Thyroid gland (tissue), 4 donors: Measurements from ENCODE around the gene FADS1. TPM values are rescaled to one million over a fixed set of nuclear protein-coding genes. Genes with fewer than 3 reads are reported as not detected.

Source experiments
- DNase-seq, 2 donors: peaks; one replicate each; pipeline ENCODE4 v3.0.0-alpha.2; 2019
- H3K27ac ChIP-seq, 3 donors: fragments of 200-600 bp; sonication (generic); 1 replicate in 2 of 3; 2 replicates in 1 of 3; pipeline ENCODE4 v1.5.1; 2016 to 2019; ENCODE audit warnings: mild to moderate bottlenecking in 1 of 3, moderate library complexity in 1 of 3
- H3K27me3 ChIP-seq: fragments of 200-600 bp; sonication (generic); one replicate; pipeline ENCODE4 v1.5.1; 2019
- H3K36me3 ChIP-seq, 2 donors: fragments of 200-600 bp; sonication (generic); one replicate each; pipeline ENCODE4 v1.5.1; 2016 to 2019
- H3K4me1 ChIP-seq, 2 donors: fragments of 200-600 bp; sonication (generic); one replicate each; pipeline ENCODE4 v1.5.1; 2017 to 2019
- H3K4me3 ChIP-seq, 3 donors: fragments of 200-600 bp; sonication (generic); replicated peaks in 1 of 3; 1 replicate in 2 of 3; 2 replicates in 1 of 3; pipeline ENCODE4 v1.5.1; 2016; ENCODE audit warnings: mild to moderate bottlenecking in 1 of 3
- H3K9me3 ChIP-seq: fragments of 200-600 bp; sonication (generic); one replicate; pipeline ENCODE4 v1.5.1; 2017
- POLR2A ChIP-seq, 2 donors: fragments of 450-650 bp; IDR thresholded peaks; one replicate each; pipeline ENCODE4 v1.6.1; 2017; ENCODE audit warnings: antibody characterized with exemption in 2 of 2, mild to moderate bottlenecking in 2 of 2, moderate library complexity in 1 of 2
- WGBS, 2 donors: methylation state at CpG; one replicate each; pipeline ENCODE4 v1.1.5; 2017; 5-methylcytosine and 5-hydroxymethylcytosine counted together
- intact Hi-C: fragments of 100-400 bp; cut with DNase I; formaldehyde crosslinking; loops from one replicate; pipeline ENCODE4 v1.15.1; 2023
- total RNA-seq, 4 donors: library from RNA; depleted of rRNA; stranded (reverse); fragments of >200 nt; gene quantifications; one replicate each; pipeline ENCODE4 v1.2.3, GENCODE V29; 2016
- TF ChIP-seq, protein P1 (sequence below), 6 experiments: fragments of 200-600 bp in 3 of 6; fragments of 450-650 bp in 3 of 6; sonication (generic) in 3 of 6; IDR thresholded peaks; one replicate each; pipeline ENCODE4 v1.5.1; 2016 to 2019; ENCODE audit warnings: antibody characterized with exemption in 6 of 6, mild to moderate bottlenecking in 2 of 6, inconsistent platforms in 1 of 6, moderate library complexity in 1 of 6

The FADS1 gene
- total RNA-seq, 4 donors from 2014 or later: 6.8 to 17.3 (median 13.9) TPM

DNA sequence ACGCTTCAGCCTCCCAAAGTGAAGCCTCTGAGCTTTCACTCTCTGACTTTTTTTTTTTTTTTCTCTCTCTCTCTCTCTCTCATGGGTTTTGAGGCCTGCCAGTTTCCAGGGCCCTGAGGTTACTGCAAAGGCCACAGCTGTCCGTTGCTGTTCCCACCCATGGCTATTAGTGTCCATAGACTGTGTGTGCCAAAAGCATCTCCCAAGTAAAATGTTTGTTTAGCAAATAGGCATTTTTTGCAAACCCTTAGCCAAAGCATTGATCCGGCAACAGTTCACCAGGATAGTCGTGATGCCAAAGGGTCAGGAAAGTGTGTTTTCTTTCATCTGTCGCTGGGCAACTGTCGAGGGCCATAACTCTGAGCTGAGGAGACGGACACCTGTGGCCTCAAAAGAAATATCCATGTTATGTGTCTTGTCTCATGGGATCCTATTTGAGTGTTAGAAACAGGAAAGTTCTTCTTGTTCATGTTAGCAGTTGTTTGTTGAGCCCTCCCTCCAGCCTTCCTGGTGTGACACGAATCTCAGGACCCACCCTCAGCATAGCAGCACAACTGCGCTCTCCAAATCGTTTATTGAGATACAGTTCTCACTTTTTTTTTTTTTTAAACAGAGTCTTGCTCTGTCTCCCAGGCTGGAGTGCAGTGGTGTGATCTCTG, 29.7 kb upstream of the FADS1 start:
- no peaks in the 10 kb centered on the region for H3K36me3 ChIP-seq
- no peaks in the 10 kb centered on the region for H3K9me3 ChIP-seq
- TF ChIP-seq POLR2A (IDR thresholded peaks at IDR 0.05): no peak
- TF ChIP-seq, protein P1, sequence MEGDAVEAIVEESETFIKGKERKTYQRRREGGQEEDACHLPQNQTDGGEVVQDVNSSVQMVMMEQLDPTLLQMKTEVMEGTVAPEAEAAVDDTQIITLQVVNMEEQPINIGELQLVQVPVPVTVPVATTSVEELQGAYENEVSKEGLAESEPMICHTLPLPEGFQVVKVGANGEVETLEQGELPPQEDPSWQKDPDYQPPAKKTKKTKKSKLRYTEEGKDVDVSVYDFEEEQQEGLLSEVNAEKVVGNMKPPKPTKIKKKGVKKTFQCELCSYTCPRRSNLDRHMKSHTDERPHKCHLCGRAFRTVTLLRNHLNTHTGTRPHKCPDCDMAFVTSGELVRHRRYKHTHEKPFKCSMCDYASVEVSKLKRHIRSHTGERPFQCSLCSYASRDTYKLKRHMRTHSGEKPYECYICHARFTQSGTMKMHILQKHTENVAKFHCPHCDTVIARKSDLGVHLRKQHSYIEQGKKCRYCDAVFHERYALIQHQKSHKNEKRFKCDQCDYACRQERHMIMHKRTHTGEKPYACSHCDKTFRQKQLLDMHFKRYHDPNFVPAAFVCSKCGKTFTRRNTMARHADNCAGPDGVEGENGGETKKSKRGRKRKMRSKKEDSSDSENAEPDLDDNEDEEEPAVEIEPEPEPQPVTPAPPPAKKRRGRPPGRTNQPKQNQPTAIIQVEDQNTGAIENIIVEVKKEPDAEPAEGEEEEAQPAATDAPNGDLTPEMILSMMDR (IDR thresholded peaks at IDR 0.05): no peak
- no peak overlapping the region for H3K4me3 ChIP-seq
- intact Hi-C loops: no loop called here
- 91 to 93% methylated on average over 10 of the region's 10 CpGs for WGBS, 2 donors
- no peaks in the 10 kb centered on the region for H3K4me1 ChIP-seq
- no peak overlapping the region for H3K27ac ChIP-seq
- no peaks in the 10 kb centered on the region for H3K27me3 ChIP-seq
- no peak for DNase-seq

DNA sequence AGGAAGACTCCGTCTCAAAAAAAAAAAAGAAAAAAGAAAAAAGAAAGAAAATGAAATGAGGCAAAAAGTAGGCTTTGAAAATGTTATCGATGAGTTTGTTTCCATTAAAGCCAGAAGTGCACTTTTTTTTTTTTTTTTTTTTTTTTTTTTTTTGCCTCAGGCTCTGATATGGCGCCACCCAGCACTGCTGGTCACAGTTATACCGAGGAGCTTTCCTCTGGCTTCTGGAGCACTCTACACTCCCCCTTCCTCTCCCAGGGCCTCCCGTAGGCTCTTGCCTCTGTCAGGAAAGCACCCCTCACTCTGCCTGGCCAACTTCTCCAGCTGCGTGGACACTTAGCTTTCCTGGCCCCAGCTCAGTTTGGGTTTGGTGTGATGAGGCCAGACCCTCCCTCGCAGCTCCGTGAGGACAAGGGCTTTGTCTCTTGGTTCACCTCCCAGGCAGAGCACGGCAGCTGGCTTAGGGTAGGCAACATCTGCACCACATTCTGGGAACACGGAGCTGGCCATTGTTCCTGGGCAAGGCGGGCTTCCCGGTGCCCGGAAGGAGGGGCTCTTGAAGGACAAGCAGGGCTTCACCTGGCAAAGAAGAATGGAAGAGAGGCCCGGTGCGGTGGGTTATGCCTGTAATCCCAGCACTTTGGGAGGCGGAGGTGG, 28.2 kb upstream of the FADS1 start:
- no peaks in the 10 kb centered on the region for H3K27me3 ChIP-seq
- 86 to 87% methylated on average over 13 to 16 of the region's 16 CpGs for WGBS, 2 donors
- H3K4me1 ChIP-seq: no peaks in the 10 kb centered on the region
- no peak overlapping the region for H3K4me3 ChIP-seq
- no peak for TF ChIP-seq POLR2A (IDR thresholded peaks at IDR 0.05)
- TF ChIP-seq, protein P1 (IDR thresholded peaks at IDR 0.05): no peak
- intact Hi-C loops: no loop called here
- no peak overlapping the region for H3K27ac ChIP-seq
- H3K36me3 ChIP-seq: no peaks in the 10 kb centered on the region
- H3K9me3 ChIP-seq: no peaks in the 10 kb centered on the region
- DNase-seq: no peak

DNA sequence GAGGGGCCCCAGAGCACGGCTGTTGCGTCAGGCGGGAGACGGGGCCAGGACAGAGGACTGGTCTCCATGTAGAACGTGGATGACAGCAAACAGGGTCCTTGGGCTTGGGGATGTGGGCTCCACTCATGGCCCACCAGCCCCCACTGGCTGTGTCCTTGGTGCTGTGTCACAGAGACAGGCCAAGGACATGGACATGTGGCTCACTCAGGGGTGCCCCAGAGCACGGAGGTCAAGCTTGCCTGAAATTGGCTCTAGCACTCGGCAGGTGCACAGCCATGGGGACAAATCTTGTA, 25.7 kb upstream of the FADS1 start:
- 91 to 99% methylated on average over 7 of the region's 7 CpGs for WGBS, 2 donors
- no peaks in the 10 kb centered on the region for H3K9me3 ChIP-seq
- H3K4me3 ChIP-seq: no peak overlapping the region
- H3K27ac ChIP-seq: no peak overlapping the region
- intact Hi-C loops: no loop called here
- TF ChIP-seq, protein P1 (IDR thresholded peaks at IDR 0.05): no peak
- no peak for TF ChIP-seq POLR2A (IDR thresholded peaks at IDR 0.05)
- no peaks in the 10 kb centered on the region for H3K36me3 ChIP-seq
- DNase-seq: no peak
- H3K4me1 ChIP-seq: no peaks in the 10 kb centered on the region
- H3K27me3 ChIP-seq: no peaks in the 10 kb centered on the region

DNA sequence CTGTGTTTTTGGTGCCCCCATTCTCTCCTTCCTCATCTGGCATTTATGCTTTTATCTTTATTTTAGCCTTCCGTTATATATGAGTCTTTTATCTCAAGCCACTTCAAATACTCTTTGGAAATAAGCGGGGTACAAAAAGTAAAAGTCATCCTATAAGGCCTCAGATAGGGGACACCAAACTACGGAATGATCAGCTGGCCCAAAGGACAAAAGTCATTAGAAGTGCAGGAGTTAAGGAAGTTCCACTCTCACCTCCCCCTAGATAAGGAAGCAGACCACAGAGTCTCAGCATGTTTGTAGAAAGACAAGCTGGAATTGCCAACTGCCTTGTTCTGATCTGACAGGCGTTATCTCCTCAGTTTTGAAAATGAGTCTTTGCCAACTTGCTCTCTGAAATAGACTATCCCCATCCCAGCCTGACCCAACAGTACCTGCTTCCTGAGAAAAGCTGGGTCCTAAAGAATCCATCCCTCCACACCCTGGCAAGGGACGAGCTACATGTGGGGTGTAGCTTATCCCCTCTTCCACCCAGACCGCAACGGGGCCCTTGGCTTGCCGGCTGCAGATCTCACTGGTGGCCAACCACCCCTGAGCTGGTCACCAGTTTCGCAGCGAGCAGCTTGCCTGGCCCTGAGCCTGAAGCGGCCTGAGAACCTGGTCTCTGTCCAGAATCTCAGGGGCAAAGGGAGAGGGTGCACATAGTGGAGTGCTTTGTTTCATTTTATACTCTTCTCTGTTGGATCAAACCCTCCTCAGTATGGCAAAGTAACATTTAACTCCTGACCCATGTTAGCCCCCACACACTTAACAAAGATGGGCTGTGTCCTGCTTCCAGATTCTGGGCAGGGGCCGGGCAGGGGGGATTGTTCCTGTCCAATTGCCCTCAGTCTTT, 25.1 kb upstream of the FADS1 start:
- TF ChIP-seq POLR2A (IDR thresholded peaks at IDR 0.05): no peak
- TF ChIP-seq, protein P1 (IDR thresholded peaks at IDR 0.05): no peak
- Histone ChIP-seq H3K4me3 (no peak overlapping the region), H3K27ac (no peak overlapping the region), H3K36me3 (no peaks in the 10 kb centered on the region), H3K9me3 (no peaks in the 10 kb centered on the region), H3K4me1 (no peaks in the 10 kb centered on the region), H3K27me3 (no peaks in the 10 kb centered on the region)
- DNase-seq: no peak
- intact Hi-C loops: no loop called here
- 92% methylated on average over 12 of the region's 12 CpGs for WGBS, 2 donors

DNA sequence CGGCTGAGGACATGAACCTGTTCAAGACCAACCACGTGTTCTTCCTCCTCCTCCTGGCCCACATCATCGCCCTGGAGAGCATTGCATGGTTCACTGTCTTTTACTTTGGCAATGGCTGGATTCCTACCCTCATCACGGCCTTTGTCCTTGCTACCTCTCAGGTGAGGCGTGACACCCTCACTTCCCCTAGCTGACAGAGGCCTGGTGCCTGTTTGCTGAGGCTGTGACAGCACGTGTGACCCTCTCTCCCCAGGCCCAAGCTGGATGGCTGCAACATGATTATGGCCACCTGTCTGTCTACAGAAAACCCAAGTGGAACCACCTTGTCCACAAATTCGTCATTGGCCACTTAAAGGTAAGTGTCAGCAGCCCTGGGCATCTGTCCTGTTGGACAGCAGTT, 23.6 kb upstream of the FADS1 start:
- intact Hi-C loops: no loop called here
- Histone ChIP-seq H3K36me3 (no peaks in the 10 kb centered on the region), H3K4me1 (no peaks in the 10 kb centered on the region), H3K4me3 (no peak overlapping the region), H3K27ac (no peak overlapping the region), H3K9me3 (no peaks in the 10 kb centered on the region), H3K27me3 (no peaks in the 10 kb centered on the region)
- 90 to 92% methylated on average over 7 of the region's 7 CpGs for WGBS, 2 donors
- DNase-seq: no peak
- TF ChIP-seq POLR2A (IDR thresholded peaks at IDR 0.05): no peak
- TF ChIP-seq, protein P1 (IDR thresholded peaks at IDR 0.05): no peak
